WTC11 (cell line): ENCODE measurements around the gene ELMO1.

ENCODE experiments used
- CREB1 ChIP-seq: sonication (generic); formaldehyde crosslinking; IDR thresholded peaks from 2 replicates; pipeline ENCODE4 v1.8.0; 2023; ENCODE audit warnings: mild to moderate bottlenecking, missing genetic modification reagents
- ZNF423 ChIP-seq: fragments of 250-450 bp; sonication (Bioruptor Pico); IDR thresholded peaks from 2 replicates; pipeline ENCODE4 v2.1.2; 2022; ENCODE audit warnings: mild to moderate bottlenecking, moderate library complexity
- TF ChIP-seq, protein P1 (sequence below): fragments of 200-600 bp; IDR thresholded peaks from 2 replicates; pipeline ENCODE4 v1.8.0; 2022; ENCODE audit warnings: antibody characterized with exemption
- TF ChIP-seq, protein P2 (sequence below): sonication (generic); formaldehyde crosslinking; IDR thresholded peaks from 2 replicates; pipeline ENCODE4 v1.8.1; 2022; ENCODE audit warnings: missing genetic modification reagents, borderline replicate concordance
- TF ChIP-seq, protein P3 (sequence below): sonication (generic); formaldehyde crosslinking; IDR thresholded peaks from 2 replicates; pipeline ENCODE4 v1.8.0; 2022; ENCODE audit warnings: mild to moderate bottlenecking, missing genetic modification reagents

DNA sequence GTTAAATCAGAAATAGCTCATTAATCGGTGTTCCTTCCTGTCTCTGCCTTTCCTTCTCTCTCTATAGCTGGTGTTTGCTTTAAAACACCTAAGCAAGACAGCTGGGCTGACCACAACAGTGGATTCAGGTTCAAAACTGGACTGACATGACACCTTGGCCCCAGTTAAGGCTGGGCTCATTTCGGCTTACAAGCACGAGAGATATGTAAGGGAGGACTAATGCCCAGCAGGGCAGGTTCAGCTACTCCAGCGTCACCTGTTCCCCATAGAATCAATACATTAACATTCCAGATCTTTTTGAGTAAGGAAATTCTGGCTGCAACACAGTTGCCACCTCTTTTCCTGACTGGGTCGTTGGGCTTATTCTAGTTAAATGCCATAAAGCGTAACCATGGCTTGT lies 401.4 kb downstream of the ELMO1 start:
- TF ChIP-seq, protein P1, sequence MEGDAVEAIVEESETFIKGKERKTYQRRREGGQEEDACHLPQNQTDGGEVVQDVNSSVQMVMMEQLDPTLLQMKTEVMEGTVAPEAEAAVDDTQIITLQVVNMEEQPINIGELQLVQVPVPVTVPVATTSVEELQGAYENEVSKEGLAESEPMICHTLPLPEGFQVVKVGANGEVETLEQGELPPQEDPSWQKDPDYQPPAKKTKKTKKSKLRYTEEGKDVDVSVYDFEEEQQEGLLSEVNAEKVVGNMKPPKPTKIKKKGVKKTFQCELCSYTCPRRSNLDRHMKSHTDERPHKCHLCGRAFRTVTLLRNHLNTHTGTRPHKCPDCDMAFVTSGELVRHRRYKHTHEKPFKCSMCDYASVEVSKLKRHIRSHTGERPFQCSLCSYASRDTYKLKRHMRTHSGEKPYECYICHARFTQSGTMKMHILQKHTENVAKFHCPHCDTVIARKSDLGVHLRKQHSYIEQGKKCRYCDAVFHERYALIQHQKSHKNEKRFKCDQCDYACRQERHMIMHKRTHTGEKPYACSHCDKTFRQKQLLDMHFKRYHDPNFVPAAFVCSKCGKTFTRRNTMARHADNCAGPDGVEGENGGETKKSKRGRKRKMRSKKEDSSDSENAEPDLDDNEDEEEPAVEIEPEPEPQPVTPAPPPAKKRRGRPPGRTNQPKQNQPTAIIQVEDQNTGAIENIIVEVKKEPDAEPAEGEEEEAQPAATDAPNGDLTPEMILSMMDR, result no peak
- TF ChIP-seq CREB1 (CRISPR knock-in tag) (no peak), ZNF423 (CRISPR knock-in tag) (no peak)
- TF ChIP-seq, protein P2, sequence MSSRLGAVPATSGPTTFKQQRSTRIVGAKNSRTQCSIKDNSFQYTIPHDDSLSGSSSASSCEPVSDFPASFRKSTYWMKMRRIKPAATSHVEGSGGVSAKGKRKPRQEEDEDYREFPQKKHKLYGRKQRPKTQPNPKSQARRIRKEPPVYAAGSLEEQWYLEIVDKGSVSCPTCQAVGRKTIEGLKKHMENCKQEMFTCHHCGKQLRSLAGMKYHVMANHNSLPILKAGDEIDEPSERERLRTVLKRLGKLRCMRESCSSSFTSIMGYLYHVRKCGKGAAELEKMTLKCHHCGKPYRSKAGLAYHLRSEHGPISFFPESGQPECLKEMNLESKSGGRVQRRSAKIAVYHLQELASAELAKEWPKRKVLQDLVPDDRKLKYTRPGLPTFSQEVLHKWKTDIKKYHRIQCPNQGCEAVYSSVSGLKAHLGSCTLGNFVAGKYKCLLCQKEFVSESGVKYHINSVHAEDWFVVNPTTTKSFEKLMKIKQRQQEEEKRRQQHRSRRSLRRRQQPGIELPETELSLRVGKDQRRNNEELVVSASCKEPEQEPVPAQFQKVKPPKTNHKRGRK (CRISPR knock-in tag), result no peak
- TF ChIP-seq, protein P3, sequence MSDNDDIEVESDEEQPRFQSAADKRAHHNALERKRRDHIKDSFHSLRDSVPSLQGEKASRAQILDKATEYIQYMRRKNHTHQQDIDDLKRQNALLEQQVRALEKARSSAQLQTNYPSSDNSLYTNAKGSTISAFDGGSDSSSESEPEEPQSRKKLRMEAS (CRISPR knock-in tag), result no peak
